GM23338 (cell line): Measurements from ENCODE around the gene CD2. TPM values are rescaled to one million over a fixed set of nuclear protein-coding genes. Genes with fewer than 3 reads are reported as not detected.

ENCODE experiments used
- ATAC-seq: fragments of 200-7000 bp; cut with Tn5 transposase; 3 replicates; pipeline ENCODE4 v1.9.1; 2020
- DNase-seq: peaks from one replicate; pipeline ENCODE4 v3.0.0-alpha.2; 2015; ENCODE audit warnings: low spot score
- H2AFZ ChIP-seq: fragments of 200-600 bp; sonication (generic); 2 replicates; pipeline ENCODE4 v1.8.0; 2016; ENCODE audit warnings: antibody characterized with exemption, mild to moderate bottlenecking, moderate library complexity
- H3F3A ChIP-seq: fragments of 200-600 bp; sonication (generic); replicated peaks from 2 replicates; pipeline ENCODE4 v1.8.0; 2017; ENCODE audit warnings: antibody characterized with exemption, mixed run types, low read depth
- H3K27ac ChIP-seq: fragments of 200-600 bp; sonication (generic); 2 replicates; pipeline ENCODE4 v1.6.1; 2016; ENCODE audit warnings: low read depth
- H3K27me3 ChIP-seq: fragments of 200-600 bp; sonication (generic); 2 replicates; pipeline ENCODE4 v1.8.0; 2016; ENCODE audit warnings: mild to moderate bottlenecking, mixed run types, moderate library complexity; ENCODE audit not compliant: insufficient read depth
- H3K36me3 ChIP-seq: fragments of 200-600 bp; sonication (generic); 2 replicates; pipeline ENCODE4 v1.8.0; 2016; ENCODE audit warnings: mild to moderate bottlenecking; ENCODE audit not compliant: insufficient read depth
- H3K4me1 ChIP-seq: fragments of 200-600 bp; sonication (generic); 2 replicates; pipeline ENCODE4 v1.8.0; 2016; ENCODE audit warnings: mild to moderate bottlenecking, moderate library complexity; ENCODE audit not compliant: insufficient read depth
- H3K4me2 ChIP-seq: fragments of 200-600 bp; sonication (generic); 2 replicates; pipeline ENCODE4 v1.7.1; 2017; ENCODE audit warnings: mixed run types
- H3K4me3 ChIP-seq: fragments of 200-600 bp; sonication (generic); 2 replicates; pipeline ENCODE4 v1.6.1; 2016; ENCODE audit warnings: mixed run types
- H3K79me2 ChIP-seq: fragments of 200-600 bp; sonication (generic); replicated peaks from 2 replicates; pipeline ENCODE4 v1.8.0; 2017; ENCODE audit warnings: mild to moderate bottlenecking; ENCODE audit not compliant: insufficient read depth
- H3K9me2 ChIP-seq: fragments of 200-600 bp; sonication (generic); 2 replicates; pipeline ENCODE4 v1.8.0; 2017; ENCODE audit not compliant: insufficient read depth
- H4K20me1 ChIP-seq: fragments of 200-600 bp; sonication (generic); replicated peaks from 2 replicates; pipeline ENCODE4 v1.8.0; 2017; ENCODE audit warnings: mild to moderate bottlenecking; ENCODE audit not compliant: insufficient read depth
- H3K27ac Mint-ChIP-seq: 2 replicates; pipeline ENCODE4 v1.8.0; 2020; ENCODE audit warnings: inconsistent platforms, mild to moderate bottlenecking, moderate library complexity, mixed read lengths
- H3K27me3 Mint-ChIP-seq: 3 replicates; pipeline ENCODE4 v1.8.0; 2022; ENCODE audit warnings: low read depth, mild to moderate bottlenecking, moderate library complexity, mixed read lengths, inconsistent platforms; ENCODE audit not compliant: insufficient read depth, poor library complexity
- H3K36me3 Mint-ChIP-seq: 3 replicates; pipeline ENCODE4 v1.8.0; 2021; ENCODE audit warnings: low read depth, mild to moderate bottlenecking, inconsistent platforms, moderate library complexity, mixed read lengths
- H3K4me1 Mint-ChIP-seq: 3 replicates; pipeline ENCODE4 v1.8.0; 2020; ENCODE audit warnings: mild to moderate bottlenecking, inconsistent platforms, mixed read lengths
- H3K4me3 Mint-ChIP-seq: 3 replicates; pipeline ENCODE4 v1.8.0; 2021; ENCODE audit warnings: moderate library complexity, mild to moderate bottlenecking, inconsistent platforms, mixed read lengths
- H3K9me3 Mint-ChIP-seq: 3 replicates; pipeline ENCODE4 v1.8.0; 2020; ENCODE audit warnings: moderate library complexity, mild to moderate bottlenecking, inconsistent platforms, mixed read lengths
- CREB1 ChIP-seq: fragments of 250-450 bp; sonication (Bioruptor Pico); IDR thresholded peaks from 2 replicates; pipeline ENCODE4 v1.5.0; 2020; ENCODE audit warnings: low read depth, mild to moderate bottlenecking, moderate library complexity
- ETS1 ChIP-seq: IDR thresholded peaks from 2 replicates; pipeline ENCODE4 v1.6.1; 2016; ENCODE audit warnings: antibody characterized with exemption
- EZH2 ChIP-seq: fragments of 200-600 bp; sonication (generic); IDR thresholded peaks from one replicate; pipeline ENCODE4 v1.8.0; 2017; ENCODE audit warnings: antibody characterized with exemption, mild to moderate bottlenecking, low read depth; ENCODE audit not compliant: unreplicated experiment
- EZH2phosphoT487 ChIP-seq: fragments of 200-600 bp; sonication (generic); IDR thresholded peaks from one replicate; pipeline ENCODE4 v1.8.1; 2018; ENCODE audit warnings: antibody characterized with exemption; ENCODE audit not compliant: unreplicated experiment
- JUNB ChIP-seq: IDR thresholded peaks from one replicate; pipeline ENCODE4 v1.6.1; 2016; ENCODE audit warnings: antibody characterized with exemption; ENCODE audit not compliant: unreplicated experiment
- NANOG ChIP-seq: IDR thresholded peaks from 2 replicates; pipeline ENCODE4 v1.6.1; 2016; ENCODE audit warnings: antibody characterized with exemption, borderline replicate concordance
- POLR2AphosphoS5 ChIP-seq: IDR thresholded peaks from 2 replicates; pipeline ENCODE4 v1.6.1; 2016; ENCODE audit warnings: antibody characterized with exemption, low read depth
- STAT1 ChIP-seq: IDR thresholded peaks from one replicate; pipeline ENCODE4 v1.6.1; 2016; ENCODE audit warnings: antibody characterized with exemption; ENCODE audit not compliant: unreplicated experiment
- ZNF114 ChIP-seq: fragments of 250-450 bp; sonication (Bioruptor Pico); IDR thresholded peaks from 2 replicates; pipeline ENCODE4 v1.5.0; 2020; ENCODE audit warnings: mild to moderate bottlenecking, moderate library complexity
- ZNF331 ChIP-seq: fragments of 250-450 bp; sonication (Bioruptor Pico); IDR thresholded peaks from 2 replicates; pipeline ENCODE4 v1.5.0; 2020; ENCODE audit warnings: low read depth, mild to moderate bottlenecking, moderate library complexity
- polyA plus RNA-seq: library from polyadenylated mRNA; unstranded; fragments of >200 nt; fragmentation: Nextera tagmentation; extraction: Ambion mirVana; gene quantifications from 2 replicates; pipeline ENCODE4 v1.2.1, GENCODE V29; 2016
- total RNA-seq: library from RNA; depleted of rRNA; stranded (reverse); fragments of >200 nt; shearing (Covaris generic); gene quantifications from 2 replicates; pipeline ENCODE4 v1.2.3, GENCODE V29; 2014
- TF ChIP-seq, protein P1 (sequence below): fragments of 250-450 bp; sonication (Bioruptor Pico); IDR thresholded peaks from 2 replicates; pipeline ENCODE4 v1.5.0; 2020; ENCODE audit warnings: mild to moderate bottlenecking, moderate library complexity
- TF ChIP-seq, protein P2 (sequence below), 2 experiments: fragments of 200-600 bp in 1 of 2; sonication (generic) in 1 of 2; conservative IDR thresholded peaks; 2 replicates each; pipeline versions ENCODE4 v1.5.1 to v1.6.1; 2016 to 2017; ENCODE audit warnings: antibody characterized with exemption in 2 of 2, low read depth in 2 of 2, mild to moderate bottlenecking in 2 of 2, moderate library complexity in 1 of 2

The CD2 gene
- total and polyA plus RNA-seq, 2 experiments from 2014 or later: not detected

DNA sequence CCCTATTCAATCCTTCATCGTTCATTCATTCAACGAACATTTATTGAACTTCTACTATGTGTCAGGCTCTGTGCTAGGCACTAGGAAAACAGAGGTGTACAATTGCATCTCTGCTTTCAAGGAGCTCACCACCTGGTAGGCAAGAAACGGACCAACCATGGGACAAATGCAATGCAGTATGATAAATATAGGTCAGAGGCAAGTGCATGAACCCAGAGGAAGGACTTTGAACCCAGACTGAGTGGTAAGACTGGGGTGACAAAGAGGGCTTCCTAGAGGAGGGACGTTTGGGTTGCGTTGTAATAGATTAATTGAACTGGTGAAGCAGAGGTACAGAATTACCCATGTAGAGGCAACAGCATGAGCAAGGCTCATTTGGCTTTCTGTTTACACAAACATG, 16.4 kb downstream of the CD2 start (continued):
- TF ChIP-seq, protein P1, sequence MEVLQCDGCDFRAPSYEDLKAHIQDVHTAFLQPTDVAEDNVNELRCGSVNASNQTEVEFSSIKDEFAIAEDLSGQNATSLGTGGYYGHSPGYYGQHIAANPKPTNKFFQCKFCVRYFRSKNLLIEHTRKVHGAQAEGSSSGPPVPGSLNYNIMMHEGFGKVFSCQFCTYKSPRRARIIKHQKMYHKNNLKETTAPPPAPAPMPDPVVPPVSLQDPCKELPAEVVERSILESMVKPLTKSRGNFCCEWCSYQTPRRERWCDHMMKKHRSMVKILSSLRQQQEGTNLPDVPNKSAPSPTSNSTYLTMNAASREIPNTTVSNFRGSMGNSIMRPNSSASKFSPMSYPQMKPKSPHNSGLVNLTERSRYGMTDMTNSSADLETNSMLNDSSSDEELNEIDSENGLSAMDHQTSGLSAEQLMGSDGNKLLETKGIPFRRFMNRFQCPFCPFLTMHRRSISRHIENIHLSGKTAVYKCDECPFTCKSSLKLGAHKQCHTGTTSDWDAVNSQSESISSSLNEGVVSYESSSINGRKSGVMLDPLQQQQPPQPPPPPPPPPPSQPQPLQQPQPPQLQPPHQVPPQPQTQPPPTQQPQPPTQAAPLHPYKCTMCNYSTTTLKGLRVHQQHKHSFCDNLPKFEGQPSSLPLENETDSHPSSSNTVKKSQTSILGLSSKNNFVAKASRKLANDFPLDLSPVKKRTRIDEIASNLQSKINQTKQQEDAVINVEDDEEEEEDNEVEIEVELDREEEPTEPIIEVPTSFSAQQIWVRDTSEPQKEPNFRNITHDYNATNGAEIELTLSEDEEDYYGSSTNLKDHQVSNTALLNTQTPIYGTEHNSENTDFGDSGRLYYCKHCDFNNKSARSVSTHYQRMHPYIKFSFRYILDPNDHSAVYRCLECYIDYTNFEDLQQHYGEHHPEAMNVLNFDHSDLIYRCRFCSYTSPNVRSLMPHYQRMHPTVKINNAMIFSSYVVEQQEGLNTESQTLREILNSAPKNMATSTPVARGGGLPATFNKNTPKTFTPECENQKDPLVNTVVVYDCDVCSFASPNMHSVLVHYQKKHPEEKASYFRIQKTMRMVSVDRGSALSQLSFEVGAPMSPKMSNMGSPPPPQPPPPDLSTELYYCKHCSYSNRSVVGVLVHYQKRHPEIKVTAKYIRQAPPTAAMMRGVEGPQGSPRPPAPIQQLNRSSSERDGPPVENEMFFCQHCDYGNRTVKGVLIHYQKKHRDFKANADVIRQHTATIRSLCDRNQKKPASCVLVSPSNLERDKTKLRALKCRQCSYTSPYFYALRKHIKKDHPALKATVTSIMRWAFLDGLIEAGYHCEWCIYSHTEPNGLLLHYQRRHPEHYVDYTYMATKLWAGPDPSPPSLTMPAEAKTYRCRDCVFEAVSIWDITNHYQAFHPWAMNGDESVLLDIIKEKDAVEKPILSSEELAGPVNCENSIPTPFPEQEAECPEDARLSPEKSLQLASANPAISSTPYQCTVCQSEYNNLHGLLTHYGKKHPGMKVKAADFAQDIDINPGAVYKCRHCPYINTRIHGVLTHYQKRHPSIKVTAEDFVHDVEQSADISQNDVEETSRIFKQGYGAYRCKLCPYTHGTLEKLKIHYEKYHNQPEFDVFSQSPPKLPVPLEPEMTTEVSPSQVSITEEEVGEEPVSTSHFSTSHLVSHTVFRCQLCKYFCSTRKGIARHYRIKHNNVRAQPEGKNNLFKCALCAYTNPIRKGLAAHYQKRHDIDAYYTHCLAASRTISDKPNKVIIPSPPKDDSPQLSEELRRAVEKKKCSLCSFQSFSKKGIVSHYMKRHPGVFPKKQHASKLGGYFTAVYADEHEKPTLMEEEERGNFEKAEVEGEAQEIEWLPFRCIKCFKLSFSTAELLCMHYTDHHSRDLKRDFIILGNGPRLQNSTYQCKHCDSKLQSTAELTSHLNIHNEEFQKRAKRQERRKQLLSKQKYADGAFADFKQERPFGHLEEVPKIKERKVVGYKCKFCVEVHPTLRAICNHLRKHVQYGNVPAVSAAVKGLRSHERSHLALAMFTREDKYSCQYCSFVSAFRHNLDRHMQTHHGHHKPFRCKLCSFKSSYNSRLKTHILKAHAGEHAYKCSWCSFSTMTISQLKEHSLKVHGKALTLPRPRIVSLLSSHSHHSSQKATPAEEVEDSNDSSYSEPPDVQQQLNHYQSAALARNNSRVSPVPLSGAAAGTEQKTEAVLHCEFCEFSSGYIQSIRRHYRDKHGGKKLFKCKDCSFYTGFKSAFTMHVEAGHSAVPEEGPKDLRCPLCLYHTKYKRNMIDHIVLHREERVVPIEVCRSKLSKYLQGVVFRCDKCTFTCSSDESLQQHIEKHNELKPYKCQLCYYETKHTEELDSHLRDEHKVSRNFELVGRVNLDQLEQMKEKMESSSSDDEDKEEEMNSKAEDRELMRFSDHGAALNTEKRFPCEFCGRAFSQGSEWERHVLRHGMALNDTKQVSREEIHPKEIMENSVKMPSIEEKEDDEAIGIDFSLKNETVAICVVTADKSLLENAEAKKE (CRISPR knock-in tag): no peak
- TF ChIP-seq NANOG (no peak), ETS1 (no peak), EZH2phosphoT487 (no peak), CREB1 (CRISPR knock-in tag) (no peak), STAT1 (no peak)

- no peak overlapping the region for H3K4me3 Mint-ChIP-seq
- H3K27ac Mint-ChIP-seq: no peak overlapping the region
- Histone ChIP-seq H3K9me2 (no peaks in the 10 kb centered on the region), H3K79me2 (no peaks in the 10 kb centered on the region), H3K36me3 (no peaks in the 10 kb centered on the region), H4K20me1 (no peaks in the 10 kb centered on the region), H3K27me3 (no peaks in the 10 kb centered on the region), H3K4me2 (no peak overlapping the region), H3F3A (no peaks in the 10 kb centered on the region), H3K4me1 (no peaks in the 10 kb centered on the region), H3K27ac (no peak overlapping the region), H2AFZ (no peak overlapping the region), H3K4me3 (no peak overlapping the region)
- no peaks in the 10 kb centered on the region for H3K4me1 Mint-ChIP-seq
- peaks cover 5% of the 10 kb centered on the region; the same call in 2 of the 3 replicates for H3K9me3 Mint-ChIP-seq
- H3K27me3 Mint-ChIP-seq: peaks cover 8% of the 10 kb centered on the region
- DNase-seq (no peak), ATAC-seq (no peak)
- no peak for TF ChIP-seq ZNF331 (CRISPR knock-in tag)
- TF ChIP-seq POLR2AphosphoS5: no peak
- TF ChIP-seq, protein P2, sequence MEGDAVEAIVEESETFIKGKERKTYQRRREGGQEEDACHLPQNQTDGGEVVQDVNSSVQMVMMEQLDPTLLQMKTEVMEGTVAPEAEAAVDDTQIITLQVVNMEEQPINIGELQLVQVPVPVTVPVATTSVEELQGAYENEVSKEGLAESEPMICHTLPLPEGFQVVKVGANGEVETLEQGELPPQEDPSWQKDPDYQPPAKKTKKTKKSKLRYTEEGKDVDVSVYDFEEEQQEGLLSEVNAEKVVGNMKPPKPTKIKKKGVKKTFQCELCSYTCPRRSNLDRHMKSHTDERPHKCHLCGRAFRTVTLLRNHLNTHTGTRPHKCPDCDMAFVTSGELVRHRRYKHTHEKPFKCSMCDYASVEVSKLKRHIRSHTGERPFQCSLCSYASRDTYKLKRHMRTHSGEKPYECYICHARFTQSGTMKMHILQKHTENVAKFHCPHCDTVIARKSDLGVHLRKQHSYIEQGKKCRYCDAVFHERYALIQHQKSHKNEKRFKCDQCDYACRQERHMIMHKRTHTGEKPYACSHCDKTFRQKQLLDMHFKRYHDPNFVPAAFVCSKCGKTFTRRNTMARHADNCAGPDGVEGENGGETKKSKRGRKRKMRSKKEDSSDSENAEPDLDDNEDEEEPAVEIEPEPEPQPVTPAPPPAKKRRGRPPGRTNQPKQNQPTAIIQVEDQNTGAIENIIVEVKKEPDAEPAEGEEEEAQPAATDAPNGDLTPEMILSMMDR (conservative IDR thresholded peaks at IDR 0.05; ENCODE audit: low read depth in 2 of 2): no peak
- TF ChIP-seq JUNB: no peak
- no peak for TF ChIP-seq EZH2
- TF ChIP-seq STAT1: no peak
- no peak for TF ChIP-seq ZNF114 (CRISPR knock-in tag)
- TF ChIP-seq NANOG: no peak
- no peak for TF ChIP-seq ETS1
- no peaks in the 10 kb centered on the region; the same call in 2 of the 3 replicates for H3K36me3 Mint-ChIP-seq
Observed at GRCh38 chr1:116771997-116772647, 17.9 kb downstream of the CD2 start.
